ENCODE data around the gene LEMD3.

LEMD3 gene

GRCh38 chr12:65208964-65209654, 39.7 kb downstream of the LEMD3 start:
- Histone ChIP-seq H3K9me3 (ENCODE audit: control insufficient read depth, insufficient read depth, low read length) (no peaks in the 10 kb centered on the region), H3F3A (ENCODE audit: control insufficient read depth, insufficient read depth) (no peaks in the 10 kb centered on the region), H3K27me3 (ENCODE audit: control insufficient read depth, low read length) (no peaks in the 10 kb centered on the region), H3K4me1 (ENCODE audit: control insufficient read depth, low read length) (peaks cover 56% of the 10 kb centered on the region), H3K4me2 (ENCODE audit: low read length) (peak overlapping the region; percentile 54), H3K36me3 (ENCODE audit: control insufficient read depth, low read length) (peaks cover 9% of the 10 kb centered on the region; the same call in 1 of the 2 replicates), H3K9me2 (replicated peaks; ENCODE audit: control insufficient read depth, low read length) (no peaks in the 10 kb centered on the region), H3K4me3 (ENCODE audit: low read length) (no peak overlapping the region), H4K20me1 (ENCODE audit: control insufficient read depth, insufficient read depth, low read depth, low read length) (peaks cover 28% of the 10 kb centered on the region), H3K27ac (ENCODE audit: low read depth, low read length) (no peak overlapping the region), H3K79me2 (ENCODE audit: control insufficient read depth, low read length) (peaks cover 61% of the 10 kb centered on the region)
- TF ChIP-seq EZH2phosphoT487 (IDR thresholded peaks at IDR 0.05; ENCODE audit: borderline replicate concordance, low read length), result no peak
- no peak for TF ChIP-seq CTCF (IDR thresholded peaks at IDR 0.05; ENCODE audit: low read depth, low read length, poor library complexity, severe bottlenecking)

DNA sequence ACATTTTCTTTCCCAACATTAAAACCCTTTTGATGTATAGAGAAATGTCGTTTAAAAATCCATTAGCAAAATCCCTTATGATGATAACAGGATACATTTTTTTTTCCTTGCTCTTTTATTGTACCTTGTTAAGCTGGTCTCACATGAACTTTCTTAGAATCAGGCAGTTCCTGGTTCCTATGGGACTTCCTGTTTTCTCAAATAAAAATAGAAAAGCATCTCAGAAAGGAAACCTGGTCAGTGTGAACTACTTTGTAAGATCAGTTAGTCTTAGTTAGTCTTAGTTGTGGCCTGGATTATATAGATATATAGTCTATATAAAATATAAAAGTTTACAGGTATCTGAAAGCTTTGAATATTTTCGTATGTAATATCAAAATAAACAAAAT, 40.3 kb downstream of the LEMD3 start:
- Histone ChIP-seq H3K9me3 (ENCODE audit: control insufficient read depth, insufficient read depth, low read length) (no peaks in the 10 kb centered on the region), H3K27me3 (ENCODE audit: control insufficient read depth, low read length) (no peaks in the 10 kb centered on the region), H4K20me1 (ENCODE audit: control insufficient read depth, insufficient read depth, low read depth, low read length) (peaks cover 28% of the 10 kb centered on the region), H3K9me2 (replicated peaks; ENCODE audit: control insufficient read depth, low read length) (no peaks in the 10 kb centered on the region), H3K79me2 (ENCODE audit: control insufficient read depth, low read length) (peaks cover 56% of the 10 kb centered on the region), H3K4me2 (ENCODE audit: low read length) (peak overlapping the region; percentile 54), H3K4me3 (ENCODE audit: low read length) (no peak overlapping the region), H3K4me1 (ENCODE audit: control insufficient read depth, low read length) (peaks cover 54% of the 10 kb centered on the region), H3K27ac (ENCODE audit: low read depth, low read length) (no peak overlapping the region), H3F3A (ENCODE audit: control insufficient read depth, insufficient read depth) (no peaks in the 10 kb centered on the region), H3K36me3 (ENCODE audit: control insufficient read depth, low read length) (peaks cover 9% of the 10 kb centered on the region; the same call in 1 of the 2 replicates)
- TF ChIP-seq CTCF (IDR thresholded peaks at IDR 0.05; ENCODE audit: low read depth, low read length, poor library complexity, severe bottlenecking), result no peak
- TF ChIP-seq EZH2phosphoT487 (IDR thresholded peaks at IDR 0.05; ENCODE audit: borderline replicate concordance, low read length), result no peak

DNA sequence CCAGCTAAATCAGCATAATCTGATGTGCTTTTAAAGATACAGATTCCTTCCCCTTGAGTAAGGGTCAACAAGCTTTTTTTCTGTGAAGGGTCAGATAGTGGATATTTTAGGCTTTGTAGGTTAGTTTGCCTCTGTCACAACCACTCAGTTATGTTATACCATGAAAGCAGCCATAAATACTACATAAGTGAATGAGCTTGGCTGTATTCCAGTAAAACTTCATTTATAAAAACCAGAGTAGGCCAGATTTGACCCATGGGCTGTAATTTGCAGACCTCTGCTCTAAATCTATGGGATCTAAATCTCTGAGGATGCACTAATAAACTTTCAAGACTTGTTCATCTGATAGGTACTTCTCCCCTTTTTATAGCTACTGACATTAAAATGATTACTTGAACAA, 47.7 kb downstream of the LEMD3 start:
- peaks cover 40% of the 10 kb centered on the region for H3K36me3 ChIP-seq (ENCODE audit: control insufficient read depth, low read length)
- TF ChIP-seq EZH2phosphoT487 (IDR thresholded peaks at IDR 0.05; ENCODE audit: borderline replicate concordance, low read length) (no peak), CTCF (IDR thresholded peaks at IDR 0.05; ENCODE audit: low read depth, low read length, poor library complexity, severe bottlenecking) (no peak)
- no peak overlapping the region for H3K27ac ChIP-seq (ENCODE audit: low read depth, low read length)
- no peak overlapping the region for H3K4me2 ChIP-seq (ENCODE audit: low read length)
- no peaks in the 10 kb centered on the region for H3K4me1 ChIP-seq (ENCODE audit: control insufficient read depth, low read length)
- H3K27me3 ChIP-seq (ENCODE audit: control insufficient read depth, low read length), result no peaks in the 10 kb centered on the region
- H3K9me3 ChIP-seq (ENCODE audit: control insufficient read depth, insufficient read depth, low read length), result peaks cover 8% of the 10 kb centered on the region
- no peaks in the 10 kb centered on the region for H3K9me2 ChIP-seq (replicated peaks; ENCODE audit: control insufficient read depth, low read length)
- H3K4me3 ChIP-seq (ENCODE audit: low read length), result no peak overlapping the region
- H3K79me2 ChIP-seq (ENCODE audit: control insufficient read depth, low read length), result peaks cover 3% of the 10 kb centered on the region; the same call in 1 of the 2 replicates
- H3F3A ChIP-seq (ENCODE audit: control insufficient read depth, insufficient read depth), result no peaks in the 10 kb centered on the region
- no peaks in the 10 kb centered on the region for H4K20me1 ChIP-seq (ENCODE audit: control insufficient read depth, insufficient read depth, low read depth, low read length)

Data from DOHH2 (cell line).